GM18511 (cell line): ENCODE measurements around the gene FGR.
"Not testable (repeated sequence)": the region's sequence is repeated elsewhere in the genome, so short reads cannot be mapped to it uniquely, and the experiment has no call there.

Experiments
- ATAC-seq: cut with Tn5 transposase; IDR thresholded peaks from one replicate; pipeline ENCODE4 v1.9.1; 2021; ENCODE audit warnings: mild to moderate bottlenecking, moderate library complexity; ENCODE audit not compliant: unreplicated experiment

The FGR gene

GRCh38 chr1:27638047-27638734 is 3.2 kb upstream of the FGR start:
- ATAC-seq: no peak

GRCh38 chr1:27635396-27636142 is 584 bp upstream of the FGR start:
- ATAC-seq: no peak

GRCh38 chr1:27634177-27634984 is 604 bp downstream of the FGR start:
- no peak for ATAC-seq

- no peak for ATAC-seq
Measured at GRCh38 chr1:27633640-27634176, 1.3 kb downstream of the FGR start.

GRCh38 chr1:27633298-27633610 is 1.7 kb downstream of the FGR start:
- ATAC-seq: no peak

GRCh38 chr1:27632387-27633297 is 2.3 kb downstream of the FGR start:
- peak; percentile 36 for ATAC-seq

- ATAC-seq: no peak
Measured at GRCh38 chr1:27630859-27631491, 4.0 kb downstream of the FGR start.

GRCh38 chr1:27628712-27629111 is 6.3 kb downstream of the FGR start:
- no peak for ATAC-seq

- ATAC-seq: not testable (repeated sequence)
Measured at GRCh38 chr1:27627733-27628132, 7.3 kb downstream of the FGR start.

- ATAC-seq: no peak
Measured at GRCh38 chr1:27627061-27627460, 7.9 kb downstream of the FGR start.

- ATAC-seq: peak; percentile 39
Measured at GRCh38 chr1:27626031-27626935, 8.7 kb downstream of the FGR start.

- ATAC-seq: peak; percentile 39
Measured at GRCh38 chr1:27624467-27625178, 10.4 kb downstream of the FGR start.

GRCh38 chr1:27623327-27624212 is 11.4 kb downstream of the FGR start:
- no peak for ATAC-seq

- no peak for ATAC-seq
Measured at GRCh38 chr1:27622828-27623227, 12.2 kb downstream of the FGR start.

- no peak for ATAC-seq
Measured at GRCh38 chr1:27621051-27621920, 13.7 kb downstream of the FGR start.

GRCh38 chr1:27619782-27620438 is 15.1 kb downstream of the FGR start:
- not testable (repeated sequence) for ATAC-seq
